GM19438 (cell line): Measurements from ENCODE around the gene SLC25A44.
"Not testable (repeated sequence)": the region's sequence is repeated elsewhere in the genome, so short reads cannot be mapped to it uniquely, and the experiment has no call there.

Experiments used
- ATAC-seq: cut with Tn5 transposase; IDR thresholded peaks from one replicate; pipeline ENCODE4 v1.9.1; 2021; ENCODE audit warnings: low read depth; ENCODE audit not compliant: unreplicated experiment

The SLC25A44 gene

GRCh38 chr1:156162430-156163037 lies 31.4 kb upstream of the SLC25A44 start:
- ATAC-seq: no peak

- ATAC-seq: no peak
Observed at GRCh38 chr1:156163712-156164111, 30.2 kb upstream of the SLC25A44 start.

GRCh38 chr1:156164125-156164831 lies 29.6 kb upstream of the SLC25A44 start:
- ATAC-seq: no peak

GRCh38 chr1:156165083-156165482 lies 28.8 kb upstream of the SLC25A44 start:
- no peak for ATAC-seq

GRCh38 chr1:156167536-156167935 lies 26.4 kb upstream of the SLC25A44 start:
- ATAC-seq: no peak

- ATAC-seq: no peak
Observed at GRCh38 chr1:156172696-156173470, 21.0 kb upstream of the SLC25A44 start.

- ATAC-seq: no peak
Observed at GRCh38 chr1:156176610-156177210, 17.2 kb upstream of the SLC25A44 start.

- ATAC-seq: no peak
Observed at GRCh38 chr1:156177919-156178654, 15.8 kb upstream of the SLC25A44 start.

- no peak for ATAC-seq
Observed at GRCh38 chr1:156180471-156180870, 13.4 kb upstream of the SLC25A44 start.

GRCh38 chr1:156181391-156181924 lies 12.4 kb upstream of the SLC25A44 start:
- not testable (repeated sequence) for ATAC-seq

GRCh38 chr1:156182010-156182779 lies 11.7 kb upstream of the SLC25A44 start:
- ATAC-seq: not testable (repeated sequence)

GRCh38 chr1:156186347-156187177 lies 7.3 kb upstream of the SLC25A44 start:
- not testable (repeated sequence) for ATAC-seq

- ATAC-seq: not testable (repeated sequence)
Observed at GRCh38 chr1:156190265-156190664, 3.6 kb upstream of the SLC25A44 start.

- no peak for ATAC-seq
Observed at GRCh38 chr1:156191292-156191964, 2.5 kb upstream of the SLC25A44 start.

- ATAC-seq: no peak
Observed at GRCh38 chr1:156193208-156193487, 756 bp upstream of the SLC25A44 start.

GRCh38 chr1:156194300-156194652 lies 372 bp downstream of the SLC25A44 start:
- ATAC-seq: no peak

- no peak for ATAC-seq
Observed at GRCh38 chr1:156195853-156196252, 1.9 kb downstream of the SLC25A44 start.

GRCh38 chr1:156196445-156196844 lies 2.5 kb downstream of the SLC25A44 start:
- ATAC-seq: no peak
